AG09309 (cell line): Measurements from ENCODE around the gene SRP54.

Experiments used
- DNase-seq: peaks from one replicate; pipeline ENCODE4 v3.0.0-alpha.2; 2010; ENCODE audit warnings: low read depth
- H3K4me3 ChIP-seq: 2 replicates; pipeline ENCODE4 v1.5.1; 2011; ENCODE audit warnings: mild to moderate bottlenecking, low read depth, low read length, moderate library complexity; ENCODE audit not compliant: control insufficient read depth
- TF ChIP-seq, protein P1 (sequence below): IDR thresholded peaks from 2 replicates; pipeline ENCODE4 v1.5.1; 2011; ENCODE audit warnings: mild to moderate bottlenecking, low read depth, low read length, inconsistent platforms; ENCODE audit not compliant: insufficient read depth, control insufficient read depth; ENCODE audit errors: missing control alignments

Gene SRP54

DNA sequence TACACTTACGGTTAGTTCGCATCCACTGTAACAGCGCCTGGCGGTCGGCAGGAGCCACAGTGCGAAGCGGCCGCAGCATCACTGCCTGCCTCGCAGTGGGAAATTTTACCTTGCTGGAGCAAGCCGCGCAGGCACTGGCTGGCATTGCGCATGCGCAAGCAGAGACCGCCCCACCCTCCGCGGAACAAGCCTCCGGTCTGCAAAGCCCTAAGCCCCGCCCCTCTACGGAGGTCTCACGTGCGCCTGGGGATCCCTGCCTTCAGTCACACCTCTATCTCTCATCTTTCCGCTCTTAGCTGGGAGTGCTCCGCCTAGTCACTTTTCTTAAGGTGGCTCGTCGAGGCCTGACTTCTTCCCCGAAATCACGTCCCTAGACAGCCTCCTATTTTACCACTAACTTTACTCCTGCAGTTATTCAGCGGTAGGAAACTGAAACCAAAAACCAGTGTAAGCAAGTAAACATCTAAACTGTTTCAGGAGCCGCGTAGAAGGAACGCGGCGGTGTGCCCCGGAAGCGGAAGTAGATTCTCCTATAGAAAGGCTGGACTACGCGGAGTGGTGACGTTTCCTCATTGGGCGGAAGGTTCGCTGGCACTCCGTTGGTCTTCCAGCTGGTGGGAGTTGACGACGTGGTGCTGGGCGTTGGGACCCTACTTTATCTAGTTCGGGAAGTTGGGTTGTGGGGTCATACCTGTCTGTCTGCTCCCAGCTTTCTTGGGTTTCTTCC is at the start of gene SRP54:
TSS of gene SRP54 (plus strand) at position 572 of the 727 bp plus-strand sequence. CDS start 13,718 bp downstream, outside the sequence.
- TF ChIP-seq, protein P1, sequence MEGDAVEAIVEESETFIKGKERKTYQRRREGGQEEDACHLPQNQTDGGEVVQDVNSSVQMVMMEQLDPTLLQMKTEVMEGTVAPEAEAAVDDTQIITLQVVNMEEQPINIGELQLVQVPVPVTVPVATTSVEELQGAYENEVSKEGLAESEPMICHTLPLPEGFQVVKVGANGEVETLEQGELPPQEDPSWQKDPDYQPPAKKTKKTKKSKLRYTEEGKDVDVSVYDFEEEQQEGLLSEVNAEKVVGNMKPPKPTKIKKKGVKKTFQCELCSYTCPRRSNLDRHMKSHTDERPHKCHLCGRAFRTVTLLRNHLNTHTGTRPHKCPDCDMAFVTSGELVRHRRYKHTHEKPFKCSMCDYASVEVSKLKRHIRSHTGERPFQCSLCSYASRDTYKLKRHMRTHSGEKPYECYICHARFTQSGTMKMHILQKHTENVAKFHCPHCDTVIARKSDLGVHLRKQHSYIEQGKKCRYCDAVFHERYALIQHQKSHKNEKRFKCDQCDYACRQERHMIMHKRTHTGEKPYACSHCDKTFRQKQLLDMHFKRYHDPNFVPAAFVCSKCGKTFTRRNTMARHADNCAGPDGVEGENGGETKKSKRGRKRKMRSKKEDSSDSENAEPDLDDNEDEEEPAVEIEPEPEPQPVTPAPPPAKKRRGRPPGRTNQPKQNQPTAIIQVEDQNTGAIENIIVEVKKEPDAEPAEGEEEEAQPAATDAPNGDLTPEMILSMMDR, result peak; percentile 33

DNA sequence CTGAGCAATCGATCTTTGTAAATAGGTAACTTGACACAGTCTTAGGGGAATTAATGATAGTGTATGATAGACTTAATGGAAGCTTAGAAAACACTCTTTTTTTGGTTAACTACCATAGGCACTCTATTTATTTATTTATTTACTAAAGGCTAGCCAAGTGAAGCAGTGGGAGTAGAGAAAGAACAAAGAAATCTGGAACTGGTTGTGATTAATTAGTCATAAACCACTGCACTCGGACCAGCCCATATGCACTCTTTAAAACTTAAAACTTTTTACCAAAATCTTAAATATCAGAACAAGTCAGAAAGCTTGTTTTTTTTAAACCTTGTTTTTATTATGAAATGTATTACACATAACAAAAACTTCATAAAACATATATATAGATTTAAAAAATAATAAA is 49.5 kb upstream of the SRP54 start:
- DNase-seq, result peak; percentile 1
- TF ChIP-seq, protein P1, result no peak
- H3K4me3 ChIP-seq, result no peak overlapping the region

More for the DNA sequence above, at the start of gene SRP54:
- H3K4me3 ChIP-seq, result peak within 1 kb of the TSS; percentile 87
- peak; percentile 87 for DNase-seq

DNA sequence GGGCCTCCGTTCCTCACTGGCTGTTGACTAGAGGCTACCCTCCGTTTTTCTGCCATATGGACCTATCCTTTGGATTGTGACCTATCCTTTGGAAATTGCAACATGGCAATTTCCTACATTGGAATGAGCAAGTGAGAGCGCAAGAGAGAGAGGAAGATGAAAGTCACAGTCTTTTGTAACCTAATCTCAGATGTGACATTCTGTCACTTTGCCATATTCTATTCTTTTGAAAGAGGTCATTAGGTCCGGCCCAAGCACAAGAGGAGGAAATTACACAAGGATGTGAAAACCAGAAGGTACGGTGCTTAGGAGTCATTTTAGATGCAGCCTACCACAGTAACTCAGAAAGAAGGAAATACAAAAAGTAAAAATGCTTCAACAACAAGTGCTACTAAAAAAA is 47.3 kb upstream of the SRP54 start:
- DNase-seq, result no peak
- TF ChIP-seq, protein P1, result no peak
- no peak overlapping the region for H3K4me3 ChIP-seq

DNA sequence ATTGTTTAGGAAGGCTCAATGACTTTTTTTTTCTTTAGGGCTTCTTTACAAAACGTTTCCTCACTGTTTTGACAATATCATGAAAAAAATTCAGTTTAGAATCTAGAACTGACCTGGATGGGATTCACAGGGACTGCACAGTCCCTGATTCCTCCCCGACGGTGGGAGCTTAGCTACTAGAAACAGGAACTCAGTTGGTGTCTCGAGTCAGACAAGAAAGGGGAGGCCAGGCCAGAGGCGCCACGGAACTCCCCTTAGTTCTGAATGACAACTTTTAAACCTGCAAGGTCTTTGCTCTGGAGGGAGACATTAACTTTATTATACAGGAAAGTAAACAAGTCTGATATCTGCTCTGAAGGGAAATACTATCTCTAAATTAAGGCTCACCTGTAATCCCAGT is 45.4 kb upstream of the SRP54 start:
- H3K4me3 ChIP-seq, result no peak overlapping the region
- TF ChIP-seq, protein P1, result no peak
- no peak for DNase-seq

DNA sequence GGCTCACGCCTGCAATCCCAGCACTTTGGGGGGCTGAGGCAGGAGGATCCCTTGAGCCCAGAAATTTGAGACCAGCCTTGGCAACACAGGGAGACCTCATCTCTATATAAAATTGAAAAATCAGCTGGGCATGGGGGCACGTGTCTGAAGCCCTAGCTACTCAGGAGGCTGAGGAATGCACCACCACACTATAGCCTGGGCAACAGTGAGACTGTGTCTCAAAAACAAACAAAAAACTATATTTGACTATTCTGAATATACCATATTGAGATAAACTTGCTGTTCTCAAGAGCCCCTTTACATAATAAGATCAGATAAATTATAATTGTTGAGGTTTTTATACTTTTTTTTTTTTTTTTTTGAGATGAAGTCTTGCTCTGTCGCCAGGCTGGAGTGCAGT is 44.9 kb upstream of the SRP54 start:
- no peak for DNase-seq
- H3K4me3 ChIP-seq, result no peak overlapping the region
- TF ChIP-seq, protein P1, result no peak

DNA sequence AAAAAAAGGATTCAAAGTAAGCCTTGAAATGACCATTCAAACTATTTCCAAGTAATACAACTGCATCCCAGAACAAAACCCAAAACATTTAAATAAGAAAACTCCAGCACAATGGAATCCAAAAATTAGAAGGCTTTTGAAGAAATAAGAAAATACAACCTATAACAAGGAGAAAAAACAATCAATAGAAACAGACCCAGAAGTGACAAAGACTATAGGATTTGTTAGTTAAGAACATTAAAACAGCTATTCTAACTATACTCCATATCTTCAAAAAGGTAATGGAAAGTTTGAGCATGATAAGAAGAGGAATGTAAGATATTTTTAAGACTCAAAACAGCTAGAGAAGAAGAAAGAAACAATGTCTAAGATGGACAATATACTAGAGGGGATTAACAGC is 39.3 kb upstream of the SRP54 start:
- TF ChIP-seq, protein P1, result no peak
- DNase-seq, result no peak
- H3K4me3 ChIP-seq, result no peak overlapping the region
